ENCODE measurements around the gene PTX4. TPM values are rescaled to one million over a fixed set of nuclear protein-coding genes. Genes with fewer than 3 reads are reported as not detected.

The PTX4 gene
- total RNA-seq, 1 experiment from 2014 or later, result 0.22 TPM

DNA sequence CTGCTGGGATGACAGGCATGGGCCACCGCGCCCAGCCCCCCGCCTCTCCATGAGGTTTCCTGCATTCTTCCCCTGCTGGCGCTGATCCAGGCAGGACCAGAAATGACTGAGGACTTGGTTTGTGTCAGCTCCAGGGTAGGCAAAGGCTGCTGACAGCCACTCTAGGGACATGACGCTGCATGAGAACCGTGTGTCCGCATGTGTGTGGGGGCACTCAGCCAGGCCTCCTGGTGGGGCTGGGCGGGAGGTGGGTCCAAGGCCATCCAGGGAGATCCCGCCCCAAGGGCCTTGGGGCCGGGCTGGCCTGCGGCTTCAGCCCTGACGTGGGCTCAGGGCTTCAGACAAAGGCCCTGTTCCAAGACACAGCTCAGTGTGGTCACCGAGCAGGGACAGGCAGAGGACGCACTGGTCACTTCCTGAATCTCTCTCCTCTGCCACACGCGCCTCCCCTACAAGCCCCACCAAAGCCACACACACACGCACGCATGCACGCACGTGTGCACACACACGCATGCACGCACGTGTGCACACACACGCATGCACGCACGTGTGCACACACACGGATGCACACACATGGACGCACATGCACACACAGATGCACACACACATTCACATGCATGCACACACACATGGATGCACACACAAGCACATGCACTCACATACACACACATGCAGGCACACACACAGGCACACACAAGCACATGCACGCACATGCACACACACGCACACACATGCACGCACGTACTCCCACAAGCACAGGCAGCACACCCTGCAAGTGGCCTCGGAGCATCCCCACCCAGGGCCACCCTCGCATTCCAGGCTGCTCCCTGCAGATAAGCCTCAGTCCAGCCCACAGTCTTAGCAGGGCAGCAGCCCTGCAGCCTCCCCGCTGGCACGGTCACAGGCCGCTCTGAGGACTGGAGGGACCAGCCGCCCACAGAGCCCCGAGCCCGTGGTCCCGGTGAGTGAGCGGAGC, 39.4 kb upstream of the PTX4 start:
- ATAC-seq, result no peak
- Histone ChIP-seq H3K36me3 (ENCODE audit: low read depth, low read length) (no peaks in the 10 kb centered on the region), H3K27ac (ENCODE audit: low read length) (no peak overlapping the region), H3K27me3 (ENCODE audit: low read length) (no peaks in the 10 kb centered on the region), H3K9me2 (replicated peaks; ENCODE audit: low read length) (no peaks in the 10 kb centered on the region), H3K79me2 (ENCODE audit: low read length) (no peaks in the 10 kb centered on the region), H3K4me1 (ENCODE audit: insufficient read depth, low read length) (no peaks in the 10 kb centered on the region), H3F3A (ENCODE audit: low read length, unreplicated experiment) (no peaks in the 10 kb centered on the region), H3K9ac (ENCODE audit: low read length) (no peak overlapping the region), H3K9me3 (ENCODE audit: low read length) (no peaks in the 10 kb centered on the region), H2AFZ (ENCODE audit: low read length) (no peak overlapping the region), H3K4me3 (ENCODE audit: low read length) (no peak overlapping the region), H4K20me1 (ENCODE audit: low read length) (no peaks in the 10 kb centered on the region), H3K4me2 (ENCODE audit: low read length) (no peak overlapping the region)
- TF ChIP-seq, protein P1, sequence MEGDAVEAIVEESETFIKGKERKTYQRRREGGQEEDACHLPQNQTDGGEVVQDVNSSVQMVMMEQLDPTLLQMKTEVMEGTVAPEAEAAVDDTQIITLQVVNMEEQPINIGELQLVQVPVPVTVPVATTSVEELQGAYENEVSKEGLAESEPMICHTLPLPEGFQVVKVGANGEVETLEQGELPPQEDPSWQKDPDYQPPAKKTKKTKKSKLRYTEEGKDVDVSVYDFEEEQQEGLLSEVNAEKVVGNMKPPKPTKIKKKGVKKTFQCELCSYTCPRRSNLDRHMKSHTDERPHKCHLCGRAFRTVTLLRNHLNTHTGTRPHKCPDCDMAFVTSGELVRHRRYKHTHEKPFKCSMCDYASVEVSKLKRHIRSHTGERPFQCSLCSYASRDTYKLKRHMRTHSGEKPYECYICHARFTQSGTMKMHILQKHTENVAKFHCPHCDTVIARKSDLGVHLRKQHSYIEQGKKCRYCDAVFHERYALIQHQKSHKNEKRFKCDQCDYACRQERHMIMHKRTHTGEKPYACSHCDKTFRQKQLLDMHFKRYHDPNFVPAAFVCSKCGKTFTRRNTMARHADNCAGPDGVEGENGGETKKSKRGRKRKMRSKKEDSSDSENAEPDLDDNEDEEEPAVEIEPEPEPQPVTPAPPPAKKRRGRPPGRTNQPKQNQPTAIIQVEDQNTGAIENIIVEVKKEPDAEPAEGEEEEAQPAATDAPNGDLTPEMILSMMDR (conservative IDR thresholded peaks at IDR 0.05; ENCODE audit: low read depth, low read length), result no peak
- TF ChIP-seq EZH2phosphoT487 (IDR thresholded peaks at IDR 0.05; ENCODE audit: borderline replicate concordance, low read length) (no peak), EZH2 (IDR thresholded peaks at IDR 0.05; ENCODE audit: low read length, unreplicated experiment) (no peak)
- BruUV-seq (replicated peaks), result no TSS peak
- intact Hi-C loops (cut with micrococcal nuclease), result no loop called here
- ChIA-PET CTCF (no interaction called here), POLR2A (ENCODE audit: unreplicated experiment) (no interaction called here)
- no peak for DNase-seq

DNA sequence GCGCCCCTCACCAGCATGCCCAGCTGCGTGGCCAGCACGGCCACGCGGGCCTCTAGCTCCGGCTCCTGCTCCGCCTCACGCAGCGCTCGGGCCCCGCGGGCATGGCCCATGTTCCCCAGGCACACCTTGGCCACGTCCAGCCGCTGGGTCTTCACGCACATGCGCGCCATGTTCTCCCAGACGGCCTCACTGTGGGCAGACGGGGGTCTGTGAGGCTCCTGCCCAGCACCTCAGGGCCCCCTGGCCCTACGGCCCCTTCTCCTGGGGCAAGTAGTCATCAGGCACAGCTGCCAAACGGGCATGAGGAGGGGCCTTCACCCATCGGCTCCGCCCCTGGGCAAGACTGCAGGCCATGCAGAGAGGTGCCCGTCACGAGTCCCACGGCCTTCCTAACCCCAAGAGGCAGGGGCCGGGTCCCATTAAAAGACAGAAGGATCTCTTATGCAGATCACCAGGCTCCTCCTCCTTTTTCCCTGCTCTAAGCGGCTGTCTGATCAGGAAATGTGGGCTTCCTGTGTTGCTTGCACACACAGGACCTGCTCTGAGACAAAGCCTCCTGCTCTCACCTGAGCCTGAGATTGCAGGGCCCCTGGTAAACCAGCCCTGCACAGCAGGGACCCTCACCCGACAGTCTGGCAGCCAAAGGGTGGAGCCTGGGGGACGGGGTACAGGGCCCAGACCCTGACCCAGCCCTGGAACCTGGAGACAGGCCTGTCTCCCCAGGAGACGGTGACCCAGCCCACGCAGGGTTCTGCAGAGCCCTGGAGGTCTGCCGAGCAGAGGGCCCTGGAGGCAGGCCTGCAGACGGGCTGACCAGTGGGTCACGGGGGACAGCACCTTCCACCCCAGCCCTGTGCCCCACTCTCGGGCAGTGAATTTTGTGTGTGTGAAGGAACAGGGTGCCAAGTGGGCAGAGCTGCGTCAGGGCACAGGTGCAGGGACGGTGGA, 38.1 kb upstream of the PTX4 start:
- Histone ChIP-seq H2AFZ (ENCODE audit: low read length) (no peak overlapping the region), H3K9me2 (replicated peaks; ENCODE audit: low read length) (no peaks in the 10 kb centered on the region), H3K9ac (ENCODE audit: low read length) (no peak overlapping the region), H3F3A (ENCODE audit: low read length, unreplicated experiment) (no peaks in the 10 kb centered on the region), H3K27ac (ENCODE audit: low read length) (no peak overlapping the region), H3K79me2 (ENCODE audit: low read length) (no peaks in the 10 kb centered on the region), H3K4me3 (ENCODE audit: low read length) (no peak overlapping the region), H3K36me3 (ENCODE audit: low read depth, low read length) (no peaks in the 10 kb centered on the region), H3K4me2 (ENCODE audit: low read length) (no peak overlapping the region), H3K27me3 (ENCODE audit: low read length) (no peaks in the 10 kb centered on the region), H3K9me3 (ENCODE audit: low read length) (no peaks in the 10 kb centered on the region), H3K4me1 (ENCODE audit: insufficient read depth, low read length) (no peaks in the 10 kb centered on the region), H4K20me1 (ENCODE audit: low read length) (no peaks in the 10 kb centered on the region)
- no peak for ATAC-seq
- ChIA-PET POLR2A (ENCODE audit: unreplicated experiment) (no interaction called here), CTCF (no interaction called here)
- no TSS peak for BruUV-seq (replicated peaks)
- no peak for TF ChIP-seq EZH2phosphoT487 (IDR thresholded peaks at IDR 0.05; ENCODE audit: borderline replicate concordance, low read length)
- no peak for TF ChIP-seq EZH2 (IDR thresholded peaks at IDR 0.05; ENCODE audit: low read length, unreplicated experiment)
- TF ChIP-seq, protein P1 (conservative IDR thresholded peaks at IDR 0.05; ENCODE audit: low read depth, low read length), result no peak
- intact Hi-C loops (cut with micrococcal nuclease), result no loop called here
- no peak for DNase-seq

Data from PC-3 (cell line).